Right renal pelvis (tissue), 4 donors: ENCODE data around the gene PEX26. TPM values are rescaled to one million over a fixed set of nuclear protein-coding genes. Genes with fewer than 3 reads are reported as not detected.
"Not testable (repeated sequence)": the region's sequence is repeated elsewhere in the genome, so short reads cannot be mapped to it uniquely, and the experiment has no call there.

ENCODE experiments used
- DNase-seq, 4 donors: peaks; one replicate each; pipeline ENCODE4 v3.0.0-alpha.2; 2013; ENCODE audit warnings: low read depth in 4 of 4, low spot score in 3 of 4, missing footprints in 1 of 4
- polyA plus RNA-seq, 4 donors: library from polyadenylated mRNA; unstranded; fragments of 120-200 nt; gene quantifications; one replicate each; pipeline ENCODE4 v1.2.1, GENCODE V29; 2013; ENCODE audit not compliant: insufficient read length in 4 of 4

PEX26 gene
- polyA plus RNA-seq, 4 donors: 29.6 to 33.7 (median 30.4) TPM

DNA sequence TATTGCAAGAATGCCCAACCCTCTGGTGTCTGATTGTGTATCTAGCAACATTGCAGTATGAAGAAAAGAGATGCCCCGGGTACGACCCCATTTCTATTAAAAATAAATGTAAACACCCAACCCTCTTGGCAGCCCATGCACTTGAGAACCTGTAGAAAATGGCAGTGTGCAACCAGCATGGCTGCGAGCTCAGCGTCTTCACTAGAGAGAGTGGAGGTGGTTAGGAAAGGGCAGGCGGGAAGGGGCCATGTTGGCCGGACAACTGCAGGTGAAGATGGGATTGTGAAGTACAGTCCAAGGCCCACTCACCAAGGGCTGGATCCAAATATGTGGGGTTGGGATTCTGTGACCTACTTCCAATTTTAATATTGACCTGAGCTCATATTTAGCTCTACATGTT, 15.9 kb downstream of the PEX26 start:
- DNase-seq: no peak

- no peak for DNase-seq
These were observed 17.5 kb downstream of the PEX26 start for GRCh38 chr22:18095101-18095805.

DNA sequence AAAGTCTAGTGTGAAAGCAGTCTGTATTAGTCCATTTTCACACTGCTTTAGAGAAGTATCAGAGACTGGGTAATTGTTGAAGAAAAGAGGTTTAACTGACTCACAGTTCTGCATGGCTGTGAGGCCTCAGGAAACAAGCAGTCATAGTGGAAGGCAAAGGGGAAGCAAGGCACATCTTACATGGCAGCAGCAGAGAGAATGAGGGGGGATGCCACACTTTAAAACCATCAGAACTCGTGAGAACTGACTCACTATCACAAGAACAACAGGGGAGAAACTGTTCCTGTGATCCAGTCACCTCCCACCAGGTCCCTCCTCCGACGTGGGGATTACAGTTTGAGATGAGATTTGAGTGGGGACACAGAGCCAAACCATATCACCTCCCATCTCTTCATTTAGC, 19.0 kb downstream of the PEX26 start:
- DNase-seq: no peak

DNA sequence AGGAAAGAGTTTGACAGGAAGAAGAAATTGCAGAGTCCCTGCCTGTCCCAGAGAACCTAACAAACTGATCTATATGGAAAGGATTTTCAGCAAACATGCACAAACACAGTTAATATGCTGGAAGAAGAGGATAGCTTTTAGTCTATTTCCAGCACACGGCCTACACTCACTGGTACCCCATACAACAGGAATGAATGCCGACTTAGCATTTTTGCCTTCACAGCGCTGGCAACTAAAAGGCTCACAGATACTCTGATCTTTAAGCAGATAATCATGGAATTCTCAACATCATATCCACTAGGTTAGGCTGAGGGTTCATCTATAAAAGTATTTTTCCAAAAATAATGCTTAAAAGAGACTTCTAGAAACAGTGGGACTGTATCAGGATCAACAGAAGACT, 23.0 kb downstream of the PEX26 start:
- DNase-seq: no peak

DNA sequence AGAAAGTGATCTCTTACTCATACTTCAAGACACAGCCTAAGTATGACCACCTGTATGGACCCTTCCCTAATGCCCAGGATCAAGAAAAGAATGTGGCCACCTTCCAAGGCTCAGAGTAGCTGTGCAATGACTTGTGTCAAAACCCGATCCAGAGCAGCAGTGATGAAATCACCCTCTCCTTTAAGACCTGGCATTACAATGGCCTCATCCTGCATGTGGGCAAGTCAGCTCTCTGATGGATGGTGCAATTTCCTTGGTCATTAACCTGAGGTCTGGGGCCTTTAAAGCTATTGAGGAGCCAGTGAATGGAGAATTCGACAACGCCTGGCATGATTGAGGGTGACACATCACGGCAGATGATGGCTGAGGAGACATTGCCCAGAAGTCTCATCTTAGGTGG, 23.7 kb downstream of the PEX26 start:
- DNase-seq: no peak

GRCh38 chr22:18103527-18104269, 25.9 kb downstream of the PEX26 start:
- no peak for DNase-seq

DNA sequence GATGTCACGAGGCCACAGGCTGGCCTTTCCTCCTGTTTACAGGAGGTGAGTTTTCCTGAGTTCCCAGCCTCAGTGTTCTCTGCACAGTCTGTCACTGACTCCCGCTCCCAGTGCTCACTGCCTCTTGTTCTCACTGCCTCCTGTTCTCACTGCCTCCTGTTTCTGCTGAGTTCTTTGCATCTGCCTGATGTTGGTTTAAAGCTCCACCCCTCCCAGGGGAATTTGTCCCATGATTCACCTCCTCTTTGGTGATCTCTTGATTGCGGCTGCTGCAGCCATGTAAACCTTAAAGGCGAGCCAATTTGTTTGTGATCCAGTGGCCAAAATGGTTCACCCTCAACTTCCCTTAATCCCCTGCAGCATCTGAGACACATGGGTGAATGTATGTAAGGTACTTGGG, 26.8 kb downstream of the PEX26 start:
- DNase-seq: no peak

DNA sequence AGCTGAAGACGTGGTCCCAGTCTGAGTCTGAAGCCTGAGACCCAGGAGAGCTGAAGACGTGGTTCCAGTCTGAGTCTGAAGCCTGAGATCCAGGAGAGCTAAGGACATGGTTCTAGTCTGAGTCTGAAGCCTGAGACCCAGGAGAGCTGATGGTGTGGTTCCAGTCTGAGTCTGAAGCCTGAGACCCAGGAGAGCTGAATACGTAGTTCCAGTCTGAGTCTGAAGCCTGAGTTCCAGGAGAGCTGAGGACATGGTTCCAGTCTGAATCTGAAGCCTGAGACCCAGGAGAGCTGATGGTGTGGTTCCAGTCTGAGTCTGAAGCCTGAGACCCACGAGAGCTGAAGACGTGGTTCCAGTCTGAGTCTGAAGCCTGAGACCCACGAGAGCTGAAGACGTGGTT, 28.2 kb downstream of the PEX26 start:
- DNase-seq: not testable (repeated sequence)

- not testable (repeated sequence) for DNase-seq
These were observed 29.0 kb downstream of the PEX26 start for GRCh38 chr22:18106550-18107341.

DNA sequence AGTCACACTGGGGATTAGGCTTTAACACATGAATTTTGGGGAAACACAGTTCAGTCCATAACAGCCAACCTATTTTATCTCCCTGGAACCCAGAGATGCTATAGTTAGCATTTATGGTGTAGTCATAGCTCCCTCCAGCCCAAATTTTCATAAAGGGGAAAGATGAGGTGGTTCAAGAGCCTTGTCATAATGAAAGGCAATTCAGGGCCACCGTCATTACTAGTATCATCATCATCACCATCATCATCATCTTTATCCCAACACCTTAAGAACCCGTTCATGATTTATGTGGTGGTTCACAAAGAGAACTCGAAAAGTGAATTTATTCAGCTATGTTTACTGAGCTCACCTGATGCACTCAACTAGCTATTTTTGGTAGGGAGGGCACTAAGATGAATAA, 30.4 kb downstream of the PEX26 start:
- no peak for DNase-seq

- no peak for DNase-seq
These were observed 31.8 kb downstream of the PEX26 start for GRCh38 chr22:18109410-18110193.

DNA sequence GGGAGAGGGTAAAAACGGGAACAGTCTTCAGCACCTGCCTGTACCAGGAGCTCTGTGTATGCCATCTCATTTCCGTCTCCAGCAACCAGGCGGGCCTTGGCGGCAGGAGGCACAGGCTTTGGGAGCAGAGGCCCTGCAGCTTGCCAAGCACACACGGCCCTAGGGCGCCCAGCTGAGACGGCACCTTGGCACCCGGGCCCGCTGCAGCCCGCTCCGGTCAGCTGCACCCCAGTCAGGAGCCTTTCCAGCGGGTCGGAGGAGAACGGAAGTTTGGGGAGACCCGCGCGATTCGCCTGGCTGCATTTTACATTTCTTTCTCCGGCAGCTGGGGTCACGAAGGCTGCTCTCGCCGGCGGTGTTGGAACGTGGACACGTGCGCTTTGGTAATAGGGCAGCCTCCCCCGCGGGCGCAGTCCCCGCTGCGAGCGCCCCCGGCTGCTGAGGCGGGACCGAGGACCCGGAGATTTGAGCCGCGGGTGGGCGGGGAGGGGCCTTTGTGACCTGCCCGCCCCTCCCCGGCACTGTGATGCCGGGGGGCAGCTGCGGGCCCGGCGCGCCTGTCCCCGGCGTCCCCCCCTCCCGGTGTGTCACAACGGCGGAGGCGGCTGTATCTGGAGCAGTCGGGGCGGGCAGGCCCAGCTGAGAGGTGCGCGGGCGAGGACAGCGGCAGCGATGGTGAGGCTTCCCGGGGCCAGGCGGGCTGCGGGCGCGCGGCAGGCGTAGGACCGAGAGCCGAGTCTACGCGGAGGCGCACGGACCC, 32.6 kb downstream of the PEX26 start, which contains the start of gene TUBA8:
Gene TUBA8, plus strand, starts transcription at position 616 of the 760 bp plus-strand sequence. Its CDS starts 57 bp downstream, at position 673.
- peak in 3 of 4 donors; percentile 35 to 54 (median 40) for DNase-seq

- DNase-seq: no peak
These were observed 33.4 kb downstream of the PEX26 start for GRCh38 chr22:18110954-18111758.

DNA sequence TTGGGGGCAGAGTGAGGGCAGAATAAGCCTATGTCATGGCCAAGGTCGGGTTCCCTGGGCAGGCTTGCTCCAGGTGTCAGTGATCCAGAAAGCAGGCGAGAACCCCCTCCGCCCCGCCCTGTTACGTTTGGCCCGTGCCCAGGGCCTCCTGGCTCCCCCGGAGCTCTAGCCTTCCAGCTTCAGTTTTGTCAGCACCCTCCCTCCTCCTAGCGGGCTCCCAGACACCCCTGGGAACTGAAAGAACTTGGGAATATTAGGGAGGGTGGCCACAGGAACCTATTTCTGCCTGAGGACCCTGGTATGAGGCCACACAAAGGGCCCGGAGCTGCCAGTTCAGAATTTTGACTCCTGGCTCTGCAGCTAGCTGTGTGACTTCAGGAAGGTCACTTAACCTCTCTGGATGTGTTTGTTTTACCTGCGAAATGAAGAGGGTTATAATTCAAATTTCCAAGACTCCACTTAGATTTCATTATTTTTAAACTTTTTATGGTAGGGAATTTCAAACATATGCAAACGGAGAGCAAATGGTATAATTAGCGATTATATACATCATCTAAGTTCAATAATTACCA, 34.1 kb downstream of the PEX26 start:
- DNase-seq: no peak

DNA sequence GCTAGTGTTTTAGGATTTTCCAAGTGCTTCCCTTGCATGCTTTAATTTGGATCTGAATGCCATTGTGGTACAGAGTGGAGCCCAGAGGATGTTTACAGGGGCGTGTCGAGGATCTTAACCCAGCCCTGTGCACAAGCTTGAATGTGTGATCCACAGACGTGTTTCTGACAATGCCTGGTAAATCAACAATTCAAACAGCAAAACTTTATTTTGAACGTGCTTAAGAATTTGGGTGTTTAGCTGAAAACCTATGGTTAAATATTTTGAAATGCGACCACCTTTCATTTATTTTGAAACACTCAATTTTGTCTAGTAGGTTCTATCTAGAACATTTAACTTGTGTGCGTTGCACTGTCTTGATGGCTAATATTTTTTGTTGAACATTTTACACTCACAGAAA, 34.6 kb downstream of the PEX26 start:
- no peak for DNase-seq

GRCh38 chr22:18113680-18114394, 36.0 kb downstream of the PEX26 start:
- DNase-seq: no peak

DNA sequence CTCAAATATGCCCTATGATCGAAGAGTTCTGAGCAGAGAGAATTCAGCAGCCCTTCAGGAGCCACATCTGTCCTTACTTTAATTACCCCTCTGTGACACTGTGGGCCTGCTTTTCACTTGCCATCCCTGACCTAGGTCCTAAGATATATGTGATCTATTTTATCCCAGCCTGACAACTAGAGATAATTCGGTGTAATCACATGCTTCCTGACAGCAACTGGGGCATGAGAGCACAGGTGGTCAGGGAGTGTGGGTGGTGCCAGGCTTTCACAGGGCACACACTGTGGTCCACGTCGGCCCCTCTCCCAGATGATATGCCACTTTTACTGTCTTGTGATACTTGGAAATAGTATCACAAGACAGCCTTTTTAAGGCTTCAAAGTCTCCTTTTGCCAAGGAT, 36.7 kb downstream of the PEX26 start:
- no peak for DNase-seq
